Smooth muscle cell of the brain vasculature (primary cell): Measurements from ENCODE around the gene UGT1A3.

Experiments
- DNase-seq: peaks from one replicate; pipeline ENCODE4 v3.0.0-alpha.2; 2012; ENCODE audit warnings: low read depth, low spot score

Gene UGT1A3

GRCh38 chr2:233795735-233796171 is 66.9 kb downstream of the UGT1A3 start:
- no peak for DNase-seq

GRCh38 chr2:233796254-233796653 is 67.4 kb downstream of the UGT1A3 start:
- no peak for DNase-seq

GRCh38 chr2:233798335-233799086 is 69.7 kb downstream of the UGT1A3 start:
- DNase-seq = no peak

- no peak for DNase-seq
Observed at GRCh38 chr2:233799087-233799665, 70.3 kb downstream of the UGT1A3 start.

GRCh38 chr2:233799716-233800115 is 70.9 kb downstream of the UGT1A3 start:
- DNase-seq = no peak

- no peak for DNase-seq
Observed at GRCh38 chr2:233800208-233800607, 71.4 kb downstream of the UGT1A3 start.

GRCh38 chr2:233801357-233802131 is 72.7 kb downstream of the UGT1A3 start:
- no peak for DNase-seq

- no peak for DNase-seq
Observed at GRCh38 chr2:233802132-233802815, 73.4 kb downstream of the UGT1A3 start.

- DNase-seq = no peak
Observed at GRCh38 chr2:233803292-233803911, 74.6 kb downstream of the UGT1A3 start.

GRCh38 chr2:233803994-233804393 is 75.2 kb downstream of the UGT1A3 start:
- DNase-seq = no peak

- DNase-seq = no peak
Observed at GRCh38 chr2:233807215-233807865, 78.5 kb downstream of the UGT1A3 start.

- no peak for DNase-seq
Observed at GRCh38 chr2:233807966-233808935, 79.4 kb downstream of the UGT1A3 start.

- no peak for DNase-seq
Observed at GRCh38 chr2:233810385-233810784, 81.5 kb downstream of the UGT1A3 start.

- DNase-seq = no peak
Observed at GRCh38 chr2:233811087-233811486, 82.2 kb downstream of the UGT1A3 start.

- no peak for DNase-seq
Observed at GRCh38 chr2:233811732-233812131, 82.9 kb downstream of the UGT1A3 start.

- no peak for DNase-seq
Observed at GRCh38 chr2:233813236-233814055, 84.6 kb downstream of the UGT1A3 start.

GRCh38 chr2:233814056-233814835 is 85.4 kb downstream of the UGT1A3 start:
- DNase-seq = no peak

GRCh38 chr2:233815861-233816260 is 87.0 kb downstream of the UGT1A3 start:
- no peak for DNase-seq
